PC-3 (cell line): ENCODE results near the gene ACOXL.

Experiments
- EZH2 ChIP-seq: fragments of 300-600 bp; sonication (generic); IDR thresholded peaks from one replicate; pipeline ENCODE4 v1.6.1; 2017; ENCODE audit warnings: antibody characterized with exemption, mild to moderate bottlenecking, low read length; ENCODE audit not compliant: unreplicated experiment
- EZH2phosphoT487 ChIP-seq: fragments of 300-600 bp; sonication (generic); IDR thresholded peaks from 2 replicates; pipeline ENCODE4 v1.6.1; 2018; ENCODE audit warnings: mild to moderate bottlenecking, antibody characterized with exemption, low read length, borderline replicate concordance
- TF ChIP-seq, protein P1 (sequence below): fragments of 300-600 bp; sonication (generic); conservative IDR thresholded peaks from 2 replicates; pipeline ENCODE4 v1.5.1; 2017; ENCODE audit warnings: antibody characterized with exemption, low read depth, mild to moderate bottlenecking, low read length

GRCh38 chr2:110843496-110843895, 111.1 kb downstream of the ACOXL start:
- no peak for TF ChIP-seq EZH2
- TF ChIP-seq, protein P1, sequence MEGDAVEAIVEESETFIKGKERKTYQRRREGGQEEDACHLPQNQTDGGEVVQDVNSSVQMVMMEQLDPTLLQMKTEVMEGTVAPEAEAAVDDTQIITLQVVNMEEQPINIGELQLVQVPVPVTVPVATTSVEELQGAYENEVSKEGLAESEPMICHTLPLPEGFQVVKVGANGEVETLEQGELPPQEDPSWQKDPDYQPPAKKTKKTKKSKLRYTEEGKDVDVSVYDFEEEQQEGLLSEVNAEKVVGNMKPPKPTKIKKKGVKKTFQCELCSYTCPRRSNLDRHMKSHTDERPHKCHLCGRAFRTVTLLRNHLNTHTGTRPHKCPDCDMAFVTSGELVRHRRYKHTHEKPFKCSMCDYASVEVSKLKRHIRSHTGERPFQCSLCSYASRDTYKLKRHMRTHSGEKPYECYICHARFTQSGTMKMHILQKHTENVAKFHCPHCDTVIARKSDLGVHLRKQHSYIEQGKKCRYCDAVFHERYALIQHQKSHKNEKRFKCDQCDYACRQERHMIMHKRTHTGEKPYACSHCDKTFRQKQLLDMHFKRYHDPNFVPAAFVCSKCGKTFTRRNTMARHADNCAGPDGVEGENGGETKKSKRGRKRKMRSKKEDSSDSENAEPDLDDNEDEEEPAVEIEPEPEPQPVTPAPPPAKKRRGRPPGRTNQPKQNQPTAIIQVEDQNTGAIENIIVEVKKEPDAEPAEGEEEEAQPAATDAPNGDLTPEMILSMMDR, result no peak
- TF ChIP-seq EZH2phosphoT487, result no peak
